SK-N-SH (cell line): Measurements from ENCODE around the gene SLC22A23.

Experiments
- CTCF ChIP-seq: fragments of 200-600 bp; sonication (generic); IDR thresholded peaks from 2 replicates; pipeline ENCODE4 v1.6.1; 2017; ENCODE audit warnings: antibody characterized with exemption, mild to moderate bottlenecking, moderate library complexity
- EZH2phosphoT487 ChIP-seq: fragments of 200-600 bp; sonication (generic); IDR thresholded peaks from 2 replicates; pipeline ENCODE4 v1.6.1; 2017; ENCODE audit warnings: low read depth, mixed run types, mild to moderate bottlenecking, antibody characterized with exemption, moderate library complexity, borderline replicate concordance
- IRF3 ChIP-seq: fragments of 150-350 bp; IDR thresholded peaks from 2 replicates; pipeline ENCODE4 v1.6.1; 2016; ENCODE audit warnings: mild to moderate bottlenecking, low read depth, low read length
- POLR2AphosphoS5 ChIP-seq: IDR thresholded peaks from 2 replicates; pipeline ENCODE4 v1.6.1; 2012; ENCODE audit warnings: low read depth, low read length
- REST ChIP-seq: IDR thresholded peaks from 2 replicates; pipeline ENCODE4 v1.6.1; 2012; ENCODE audit warnings: mild to moderate bottlenecking, low read depth, low read length, moderate library complexity
- RXRA ChIP-seq: IDR thresholded peaks from 2 replicates; pipeline ENCODE4 v1.4.0; 2012; ENCODE audit warnings: low read depth, mild to moderate bottlenecking, borderline replicate concordance
- SMC3 ChIP-seq: IDR thresholded peaks from 2 replicates; pipeline ENCODE4 v1.6.1; 2012; ENCODE audit warnings: low read depth, low read length, improper control_type of control experiment
- TAF1 ChIP-seq: IDR thresholded peaks from 2 replicates; pipeline ENCODE4 v1.6.1; 2012; ENCODE audit warnings: low read depth, mild to moderate bottlenecking, low read length, moderate library complexity, borderline replicate concordance
- USF1 ChIP-seq: IDR thresholded peaks from 2 replicates; pipeline ENCODE4 v1.4.0; 2012; ENCODE audit warnings: low read depth, borderline replicate concordance
- USF2 ChIP-seq: fragments of 150-350 bp; IDR thresholded peaks from 2 replicates; pipeline ENCODE4 v1.6.1; 2017; ENCODE audit warnings: antibody characterized with exemption, low read length, low read depth, borderline replicate concordance

- no peak for TF ChIP-seq CTCF
- no peak for TF ChIP-seq POLR2AphosphoS5
- TF ChIP-seq USF2, result no peak
- TF ChIP-seq RXRA, result no peak
- no peak for TF ChIP-seq IRF3
- no peak for TF ChIP-seq TAF1
- no peak for TF ChIP-seq EZH2phosphoT487
- TF ChIP-seq SMC3, result no peak
- TF ChIP-seq USF1, result no peak
- no peak for TF ChIP-seq REST
These were observed 33.2 kb downstream of the SLC22A23 start for GRCh38 chr6:3423439-3424184.
